ENCODE data around the gene CD6. TPM values are rescaled to one million over a fixed set of nuclear protein-coding genes. Genes with fewer than 3 reads are reported as not detected.

The CD6 gene
- total and polyA plus RNA-seq, 8 donors, result 1.1 to 2.8 (median 1.4) TPM; not detected in 2

- intact Hi-C loops (cut with DNase I; ENCODE audit: low total_unique reads), result no loop called here
- TF ChIP-seq POLR2AphosphoS5 (IDR thresholded peaks at IDR 0.05), result no peak
- no peak for TF ChIP-seq EP300 (IDR thresholded peaks at IDR 0.05)
- no peak for TF ChIP-seq POLR2A (IDR thresholded peaks at IDR 0.05)
- TF ChIP-seq, protein P1, sequence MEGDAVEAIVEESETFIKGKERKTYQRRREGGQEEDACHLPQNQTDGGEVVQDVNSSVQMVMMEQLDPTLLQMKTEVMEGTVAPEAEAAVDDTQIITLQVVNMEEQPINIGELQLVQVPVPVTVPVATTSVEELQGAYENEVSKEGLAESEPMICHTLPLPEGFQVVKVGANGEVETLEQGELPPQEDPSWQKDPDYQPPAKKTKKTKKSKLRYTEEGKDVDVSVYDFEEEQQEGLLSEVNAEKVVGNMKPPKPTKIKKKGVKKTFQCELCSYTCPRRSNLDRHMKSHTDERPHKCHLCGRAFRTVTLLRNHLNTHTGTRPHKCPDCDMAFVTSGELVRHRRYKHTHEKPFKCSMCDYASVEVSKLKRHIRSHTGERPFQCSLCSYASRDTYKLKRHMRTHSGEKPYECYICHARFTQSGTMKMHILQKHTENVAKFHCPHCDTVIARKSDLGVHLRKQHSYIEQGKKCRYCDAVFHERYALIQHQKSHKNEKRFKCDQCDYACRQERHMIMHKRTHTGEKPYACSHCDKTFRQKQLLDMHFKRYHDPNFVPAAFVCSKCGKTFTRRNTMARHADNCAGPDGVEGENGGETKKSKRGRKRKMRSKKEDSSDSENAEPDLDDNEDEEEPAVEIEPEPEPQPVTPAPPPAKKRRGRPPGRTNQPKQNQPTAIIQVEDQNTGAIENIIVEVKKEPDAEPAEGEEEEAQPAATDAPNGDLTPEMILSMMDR (IDR thresholded peaks at IDR 0.05), result no peak
- 78 to 89% (median 87%) methylated on average over 4 of the region's 4 CpGs for WGBS, 5 donors
Measured at GRCh38 chr11:60929764-60930163, 41.7 kb upstream of the CD6 start.

GRCh38 chr11:60930394-60930793 lies 41.1 kb upstream of the CD6 start:
- H3K4me1 ChIP-seq, result peaks cover 0 to 20% (median 13%) of the 10 kb centered on the region in 4 donors
- 90 to 97% (median 95%) methylated on average over 3 to 4 of the region's 4 CpGs for WGBS, 5 donors
- no peak for TF ChIP-seq POLR2AphosphoS5 (IDR thresholded peaks at IDR 0.05)
- TF ChIP-seq EP300 (IDR thresholded peaks at IDR 0.05), result no peak
- no peak for TF ChIP-seq POLR2A (IDR thresholded peaks at IDR 0.05)
- DNase-seq, result no peak
- H3K27me3 ChIP-seq, result peaks cover 0 to 10% (median 0%) of the 10 kb centered on the region in 3 donors
- peaks cover 0 to 38% (median 17%) of the 10 kb centered on the region in 4 donors for H3K36me3 ChIP-seq
- H3K9me3 ChIP-seq, result no peaks in the 10 kb centered on the region
- no peak overlapping the region for H3K27ac ChIP-seq
- no peak overlapping the region for H3K4me3 ChIP-seq
- intact Hi-C loops (cut with DNase I; ENCODE audit: low total_unique reads), result no loop called here

More at GRCh38 chr11:60929764-60930163, 41.7 kb upstream of the CD6 start:
- Histone ChIP-seq H3K4me1 (peaks cover 3 to 26% (median 20%) of the 10 kb centered on the region in 4 donors), H3K27ac (no peak overlapping the region), H3K4me3 (no peak overlapping the region), H3K27me3 (peaks cover 0 to 16% (median 4%) of the 10 kb centered on the region in 3 donors), H3K9me3 (no peaks in the 10 kb centered on the region), H3K36me3 (peaks cover 0 to 38% (median 17%) of the 10 kb centered on the region in 4 donors)
- no peak for DNase-seq

- TF ChIP-seq POLR2AphosphoS5 (IDR thresholded peaks at IDR 0.05) (no peak), EP300 (IDR thresholded peaks at IDR 0.05) (no peak), POLR2A (IDR thresholded peaks at IDR 0.05) (no peak)
- TF ChIP-seq, protein P1 (IDR thresholded peaks at IDR 0.05), result no peak
- intact Hi-C loops (cut with DNase I; ENCODE audit: low total_unique reads), result no loop called here
- Histone ChIP-seq H3K27me3 (peaks cover 0 to 7% (median 0%) of the 10 kb centered on the region in 3 donors), H3K4me1 (peaks cover 0 to 12% (median 6%) of the 10 kb centered on the region in 4 donors), H3K9me3 (no peaks in the 10 kb centered on the region), H3K4me3 (no peak overlapping the region), H3K27ac (no peak overlapping the region), H3K36me3 (peaks cover 4 to 52% (median 28%) of the 10 kb centered on the region in 4 donors)
- DNase-seq, result no peak
- WGBS, 5 donors, result 81 to 91% (median 86%) methylated on average over 9 of the region's 9 CpGs
Measured at GRCh38 chr11:60931917-60932316, 39.6 kb upstream of the CD6 start.

- TF ChIP-seq, protein P1 (IDR thresholded peaks at IDR 0.05), result no peak
- TF ChIP-seq POLR2A (IDR thresholded peaks at IDR 0.05), result no peak
- TF ChIP-seq POLR2AphosphoS5 (IDR thresholded peaks at IDR 0.05), result no peak
- no peak for TF ChIP-seq EP300 (IDR thresholded peaks at IDR 0.05)
- 68 to 82% (median 75%) methylated on average over 5 of the region's 5 CpGs for WGBS, 5 donors
- H3K27ac ChIP-seq, result no peak overlapping the region
- H3K27me3 ChIP-seq, result peaks cover 0 to 7% (median 0%) of the 10 kb centered on the region in 3 donors
- H3K9me3 ChIP-seq, result no peaks in the 10 kb centered on the region
- no peak overlapping the region for H3K4me3 ChIP-seq
- H3K36me3 ChIP-seq, result peaks cover 6 to 60% (median 37%) of the 10 kb centered on the region in 4 donors
- DNase-seq, result no peak
- H3K4me1 ChIP-seq, result peaks cover 0 to 5% (median 1%) of the 10 kb centered on the region in 4 donors
- intact Hi-C loops (cut with DNase I; ENCODE audit: low total_unique reads), result no loop called here
Measured at GRCh38 chr11:60932605-60933356, 38.7 kb upstream of the CD6 start.

Data from stomach (tissue), 9 donors.